DOHH2 (cell line): Measurements from ENCODE around the gene C1QB.

Experiments
- CTCF ChIP-seq: fragments of 200-600 bp; sonication (generic); IDR thresholded peaks from one replicate; pipeline ENCODE4 v1.5.1; 2014; ENCODE audit warnings: antibody characterized with exemption, mild to moderate bottlenecking, low read depth, low read length; ENCODE audit not compliant: poor library complexity, severe bottlenecking
- EZH2phosphoT487 ChIP-seq: fragments of 200-600 bp; sonication (generic); IDR thresholded peaks from 2 replicates; pipeline ENCODE4 v1.6.1; 2017; ENCODE audit warnings: borderline replicate concordance, mild to moderate bottlenecking, antibody characterized with exemption, low read length, moderate library complexity, mixed read lengths

GRCh38 chr1:22651941-22652856 lies 837 bp upstream of the C1QB start:
- no peak for TF ChIP-seq CTCF
- TF ChIP-seq EZH2phosphoT487, result no peak
